SK-N-SH treated with all-trans-retinoic acid at 6 μM for 48 hours (cell line): ENCODE data around the gene AXIN2.

Source experiments
- ATAC-seq: fragments of 200-7000 bp; cut with Tn5 transposase; 3 replicates; pipeline ENCODE4 v1.9.1; 2020; ENCODE audit warnings: mild to moderate bottlenecking, moderate library complexity
- ARNTL ChIP-seq: fragments of 450-650 bp; formaldehyde crosslinking; IDR thresholded peaks from 2 replicates; pipeline ENCODE4 v1.5.0; 2020; ENCODE audit warnings: low read depth, mild to moderate bottlenecking, moderate library complexity, borderline replicate concordance
- BACH2 ChIP-seq: fragments of 250-450 bp; sonication (Bioruptor Pico); IDR thresholded peaks from 2 replicates; pipeline ENCODE4 v1.9.0; 2021; ENCODE audit warnings: mild to moderate bottlenecking, borderline replicate concordance
- CSRNP3 ChIP-seq: fragments of 250-450 bp; sonication (Bioruptor Pico); IDR thresholded peaks from 2 replicates; pipeline ENCODE4 v1.5.1; 2021; ENCODE audit warnings: mild to moderate bottlenecking, moderate library complexity
- GLIS3 ChIP-seq: fragments of 250-450 bp; sonication (Bioruptor Pico); IDR thresholded peaks from 2 replicates; pipeline ENCODE4 v1.5.0; 2020; ENCODE audit warnings: mild to moderate bottlenecking, moderate library complexity
- ISL1 ChIP-seq: fragments of 250-450 bp; sonication (Bioruptor Pico); IDR thresholded peaks from 2 replicates; pipeline ENCODE4 v2.1.2; 2022; ENCODE audit warnings: mild to moderate bottlenecking, moderate library complexity
- OSR1 ChIP-seq: fragments of 250-450 bp; sonication (Bioruptor Pico); IDR thresholded peaks from 2 replicates; pipeline ENCODE4 v1.8.0; 2022; ENCODE audit warnings: moderate library complexity, mild to moderate bottlenecking, inconsistent platforms
- PATZ1 ChIP-seq: fragments of 250-450 bp; sonication (Bioruptor Pico); IDR thresholded peaks from 2 replicates; pipeline ENCODE4 v1.8.0; 2020; ENCODE audit warnings: mild to moderate bottlenecking, moderate library complexity, borderline replicate concordance
- POU6F1 ChIP-seq: fragments of 250-450 bp; sonication (Bioruptor Pico); IDR thresholded peaks from 2 replicates; pipeline ENCODE4 v1.8.0; 2021; ENCODE audit warnings: low read depth, mild to moderate bottlenecking, moderate library complexity, borderline replicate concordance
- PPARA ChIP-seq: fragments of 250-450 bp; sonication (Bioruptor Pico); IDR thresholded peaks from 2 replicates; pipeline ENCODE4 v1.5.0; 2020; ENCODE audit warnings: mild to moderate bottlenecking, borderline replicate concordance
- RARB ChIP-seq: fragments of 250-450 bp; sonication (Bioruptor Pico); IDR thresholded peaks from 2 replicates; pipeline ENCODE4 v1.8.0; 2021; ENCODE audit warnings: mild to moderate bottlenecking, moderate library complexity
- SNAI2 ChIP-seq: fragments of 250-450 bp; sonication (Bioruptor Pico); IDR thresholded peaks from 2 replicates; pipeline ENCODE4 v1.5.0; 2020; ENCODE audit warnings: mild to moderate bottlenecking, moderate library complexity
- TCF4 ChIP-seq: fragments of 250-450 bp; sonication (Bioruptor Pico); IDR thresholded peaks from 2 replicates; pipeline ENCODE4 v1.8.0; 2021; ENCODE audit warnings: mild to moderate bottlenecking, moderate library complexity, borderline replicate concordance
- TSHZ2 ChIP-seq: fragments of 250-450 bp; sonication (Bioruptor Pico); IDR thresholded peaks from 2 replicates; pipeline ENCODE4 v1.5.0; 2020; ENCODE audit warnings: mild to moderate bottlenecking, moderate library complexity
- ZC3H10 ChIP-seq: fragments of 250-450 bp; sonication (Bioruptor Pico); IDR thresholded peaks from 2 replicates; pipeline ENCODE4 v1.5.1; 2021; ENCODE audit warnings: mild to moderate bottlenecking, moderate library complexity
- ZFP3 ChIP-seq: fragments of 250-450 bp; sonication (Bioruptor Pico); IDR thresholded peaks from 2 replicates; pipeline ENCODE4 v1.5.0; 2020; ENCODE audit warnings: mild to moderate bottlenecking, moderate library complexity
- ZFP30 ChIP-seq: fragments of 450-650 bp; formaldehyde crosslinking; IDR thresholded peaks from 2 replicates; pipeline ENCODE4 v1.5.0; 2022; ENCODE audit warnings: mild to moderate bottlenecking, moderate library complexity
- ZNF565 ChIP-seq: fragments of 450-650 bp; formaldehyde crosslinking; conservative IDR thresholded peaks from 2 replicates; pipeline ENCODE4 v1.5.0; 2020; ENCODE audit warnings: low read depth, mild to moderate bottlenecking, moderate library complexity
- ZNF70 ChIP-seq: fragments of 450-650 bp; formaldehyde crosslinking; IDR thresholded peaks from 2 replicates; pipeline ENCODE4 v1.5.0; 2020; ENCODE audit warnings: mild to moderate bottlenecking, moderate library complexity
- ZNF8 ChIP-seq: fragments of 450-650 bp; formaldehyde crosslinking; IDR thresholded peaks from 2 replicates; pipeline ENCODE4 v1.5.0; 2020; ENCODE audit warnings: mild to moderate bottlenecking, moderate library complexity

The AXIN2 gene

GRCh38 chr17:65583921-65584603 lies 22.6 kb upstream of the AXIN2 start:
- TF ChIP-seq ZC3H10 (CRISPR knock-in tag) (no peak), ISL1 (CRISPR knock-in tag) (no peak), GLIS3 (no peak), TSHZ2 (no peak), ZNF70 (CRISPR knock-in tag) (no peak; the same call in 1 of the 2 replicates), PPARA (no peak), CSRNP3 (CRISPR knock-in tag) (no peak), RARB (CRISPR knock-in tag) (no peak), ZNF8 (CRISPR knock-in tag) (no peak)
- TF ChIP-seq, all 23 proteins: peak for 0
- peak; percentile 50 for ATAC-seq

GRCh38 chr17:65576939-65577338 lies 15.5 kb upstream of the AXIN2 start:
- ATAC-seq, result no peak
- TF ChIP-seq SNAI2, result no peak
- TF ChIP-seq POU6F1 (CRISPR knock-in tag), result no peak
- no peak for TF ChIP-seq ZNF8 (CRISPR knock-in tag)
- no peak for TF ChIP-seq TSHZ2
- TF ChIP-seq OSR1 (CRISPR knock-in tag), result no peak
- no peak for TF ChIP-seq PATZ1 (CRISPR knock-in tag)

GRCh38 chr17:65573282-65573602 lies 11.8 kb upstream of the AXIN2 start:
- ATAC-seq, result no peak
- no peak for TF ChIP-seq PPARA
- no peak for TF ChIP-seq ARNTL (CRISPR knock-in tag)
- TF ChIP-seq ZNF565 (CRISPR knock-in tag), result no peak
- TF ChIP-seq BACH2, result no peak
- TF ChIP-seq PATZ1 (CRISPR knock-in tag), result no peak
- no peak for TF ChIP-seq OSR1 (CRISPR knock-in tag)
- TF ChIP-seq ZC3H10 (CRISPR knock-in tag), result no peak
- no peak for TF ChIP-seq TCF4 (CRISPR knock-in tag)
- no peak for TF ChIP-seq ZNF70 (CRISPR knock-in tag)
- no peak for TF ChIP-seq ISL1 (CRISPR knock-in tag)
- no peak for TF ChIP-seq ZFP3
- no peak for TF ChIP-seq TSHZ2
- TF ChIP-seq ZFP30 (CRISPR knock-in tag), result no peak
- TF ChIP-seq CSRNP3 (CRISPR knock-in tag), result no peak
